Stimulated activated CD4-positive, alpha-beta T cell treated with anti-CD3 and anti-CD28 coated beads, Interleukin-12 subunit alpha, Interleukin-12 subunit beta, amount 100 ng/mL, for 4 hours (primary cell): Measurements from ENCODE around the gene MOV10L1.

Experiments
- DNase-seq: peaks from one replicate; pipeline ENCODE4 v3.0.0-alpha.2; 2020

Gene MOV10L1

GRCh38 chr22:50177537-50178470, 88.0 kb downstream of the MOV10L1 start:
- DNase-seq = no peak

GRCh38 chr22:50178471-50178864, 88.7 kb downstream of the MOV10L1 start:
- DNase-seq = no peak

GRCh38 chr22:50178871-50179869, 89.4 kb downstream of the MOV10L1 start:
- DNase-seq = no peak

GRCh38 chr22:50179937-50180726, 90.3 kb downstream of the MOV10L1 start:
- no peak for DNase-seq

GRCh38 chr22:50180727-50181521, 91.1 kb downstream of the MOV10L1 start:
- DNase-seq = no peak

GRCh38 chr22:50182176-50183081, 92.6 kb downstream of the MOV10L1 start:
- DNase-seq = no peak

- DNase-seq = no peak
Measured at GRCh38 chr22:50183141-50183971, 93.5 kb downstream of the MOV10L1 start.

GRCh38 chr22:50184004-50184901, 94.4 kb downstream of the MOV10L1 start:
- no peak for DNase-seq

GRCh38 chr22:50184902-50185374, 95.1 kb downstream of the MOV10L1 start:
- no peak for DNase-seq

- peak; percentile 88 for DNase-seq
Measured at GRCh38 chr22:50185375-50186087, 95.7 kb downstream of the MOV10L1 start, which contains the start of gene TRABD. TRABD (plus strand) TSS chr22:50185913; CDS start chr22:50193061, 7,148 bp downstream.

GRCh38 chr22:50186181-50186714, 96.4 kb downstream of the MOV10L1 start:
- no peak for DNase-seq

- DNase-seq = no peak
Measured at GRCh38 chr22:50186761-50187523, 97.1 kb downstream of the MOV10L1 start.

- no peak for DNase-seq
Measured at GRCh38 chr22:50188356-50188755, 98.5 kb downstream of the MOV10L1 start.

- no peak for DNase-seq
Measured at GRCh38 chr22:50189184-50189848, 99.5 kb downstream of the MOV10L1 start.

- no peak for DNase-seq
Measured at GRCh38 chr22:50189849-50190181, 100.0 kb downstream of the MOV10L1 start.
